ENCODE data around the gene PTGER1. TPM values are rescaled to one million over a fixed set of nuclear protein-coding genes. Genes with fewer than 3 reads are reported as not detected.

PTGER1 gene, protein sequence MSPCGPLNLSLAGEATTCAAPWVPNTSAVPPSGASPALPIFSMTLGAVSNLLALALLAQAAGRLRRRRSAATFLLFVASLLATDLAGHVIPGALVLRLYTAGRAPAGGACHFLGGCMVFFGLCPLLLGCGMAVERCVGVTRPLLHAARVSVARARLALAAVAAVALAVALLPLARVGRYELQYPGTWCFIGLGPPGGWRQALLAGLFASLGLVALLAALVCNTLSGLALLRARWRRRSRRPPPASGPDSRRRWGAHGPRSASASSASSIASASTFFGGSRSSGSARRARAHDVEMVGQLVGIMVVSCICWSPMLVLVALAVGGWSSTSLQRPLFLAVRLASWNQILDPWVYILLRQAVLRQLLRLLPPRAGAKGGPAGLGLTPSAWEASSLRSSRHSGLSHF
- 0.44 and 0.56 TPM in 2 replicates for total RNA-seq

GRCh38 chr19:14475251-14476073, at the start of gene PTGER1:
TSS of gene PTGER1 (minus strand) at chr19:14475354. CDS start at chr19:14474320, 1,034 bp downstream.

GRCh38 chr19:14517840-14518505, 42.8 kb upstream of the PTGER1 start, which contains the start of gene DNAJB1:
TSS of gene DNAJB1 (minus strand) at chr19:14518397. CDS start at chr19:14518349, 48 bp downstream.

DNA sequence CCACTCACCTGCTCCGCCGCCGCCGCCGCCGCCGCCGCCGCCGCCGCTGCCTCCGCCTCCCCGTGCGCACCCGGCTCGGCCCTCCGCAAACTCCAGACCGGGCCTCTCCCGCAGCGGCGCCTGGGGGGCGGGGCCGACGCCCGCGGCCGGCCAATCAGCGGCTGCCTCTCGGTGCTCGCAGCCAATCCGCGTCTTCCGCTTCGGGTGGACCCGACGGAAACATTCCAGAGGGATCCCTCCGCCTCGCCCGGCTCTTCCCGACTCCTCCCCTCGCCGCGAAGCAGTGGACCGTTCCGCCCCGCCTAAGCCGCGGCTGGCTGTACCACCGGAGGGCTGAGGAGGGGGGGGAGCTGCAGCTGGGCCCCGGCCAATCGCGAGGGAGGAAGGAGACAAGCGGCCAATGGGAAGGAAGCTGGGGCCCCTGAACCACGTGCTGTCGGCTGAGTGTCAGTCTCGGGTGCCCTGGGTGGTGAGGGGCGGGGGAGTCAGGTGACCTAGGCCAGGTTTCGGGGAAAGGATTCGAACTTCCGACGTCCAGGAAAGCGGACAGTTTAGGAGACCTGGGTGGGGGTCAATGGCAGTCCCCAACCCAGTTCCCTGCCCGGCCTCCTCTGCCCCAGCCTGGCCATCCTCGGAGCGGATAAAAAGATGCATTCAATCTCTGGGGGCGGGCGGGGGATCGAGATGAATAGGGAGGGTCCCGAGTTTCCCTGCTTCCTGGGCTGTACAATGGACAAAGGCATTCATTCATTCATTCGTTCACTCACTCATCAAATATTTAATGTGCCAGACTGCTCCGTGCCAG, 21.1 kb upstream of the PTGER1 start, which contains the start of gene GIPC1:
Gene GIPC1 (minus strand): TSS at position 99 of the 805 bp plus-strand sequence. CDS start 13,151 bp downstream, outside the sequence.

GRCh38 chr19:14432791-14433553, 42.2 kb downstream of the PTGER1 start, which contains the start of gene PKN1:
TSS of gene PKN1 (plus strand) at chr19:14433306. CDS start at chr19:14433522, 216 bp downstream.

Other genes with a start within 250 kb of the PTGER1 start
- gene ADGRE5, start 93.9 kb downstream of the PTGER1 start, total RNA-seq, result 23.0 and 31.3 TPM in 2 replicates
- gene DDX39A, start 56.0 kb downstream of the PTGER1 start, total RNA-seq, result 35.3 and 38.0 TPM in 2 replicates
- 68.0 and 80.4 TPM in 2 replicates for gene PKN1, start 42.0 kb downstream of the PTGER1 start, total RNA-seq
- 50.0 and 51.2 TPM in 2 replicates for gene GIPC1, start 20.8 kb upstream of the PTGER1 start, total RNA-seq
- 49.2 and 56.2 TPM in 2 replicates for gene DNAJB1, start 43.0 kb upstream of the PTGER1 start, total RNA-seq
- gene TECR, start 54.2 kb upstream of the PTGER1 start, total RNA-seq, result 35.4 and 44.0 TPM in 2 replicates
- gene NDUFB7, start 96.7 kb upstream of the PTGER1 start, total RNA-seq, result 230 and 276 TPM in 2 replicates
- not detected in 2 replicates for gene CLEC17A, start 107.7 kb upstream of the PTGER1 start, total RNA-seq
- gene ADGRE3, start 199.5 kb upstream of the PTGER1 start, total RNA-seq, result not detected in 2 replicates
- 7.5 and 11.4 TPM in 2 replicates for gene ZNF333, start 214.7 kb upstream of the PTGER1 start, total RNA-seq